Aorta (tissue), 5 donors: ENCODE data around the gene MAGEA6. TPM values are rescaled to one million over a fixed set of nuclear protein-coding genes. Genes with fewer than 3 reads are reported as not detected.
"Not testable (repeated sequence)": the region's sequence is repeated elsewhere in the genome, so short reads cannot be mapped to it uniquely, and the experiment has no call there.

Source experiments
- ATAC-seq: fragments of 200-7000 bp; cut with Tn5 transposase; one replicate; pipeline ENCODE4 v1.9.1; 2022; ENCODE audit warnings: moderate library complexity; ENCODE audit not compliant: low FRiP score
- DNase-seq, 2 donors: peaks; one replicate each; pipeline ENCODE4 v3.0.0-alpha.2; 2020
- H3K27ac ChIP-seq, 2 donors: one replicate each; pipeline ENCODE4 v1.5.1; 2013; ENCODE audit warnings: low read length in 2 of 2, mild to moderate bottlenecking in 2 of 2, moderate library complexity in 2 of 2, control low read depth in 1 of 2, inconsistent platforms in 1 of 2, low read depth in 1 of 2
- H3K27me3 ChIP-seq, 2 donors: one replicate each; pipeline ENCODE4 v1.6.1; 2013; ENCODE audit warnings: control low read depth in 1 of 2, low read length in 1 of 2, mild to moderate bottlenecking in 1 of 2, moderate library complexity in 1 of 2; ENCODE audit not compliant: insufficient read depth in 2 of 2, control insufficient read depth in 1 of 2
- H3K36me3 ChIP-seq, 2 donors: one replicate each; pipeline ENCODE4 v1.6.1; 2013; ENCODE audit warnings: control low read depth in 1 of 2, low read length in 1 of 2, mild to moderate bottlenecking in 1 of 2; ENCODE audit not compliant: insufficient read depth in 2 of 2, control insufficient read depth in 1 of 2
- H3K4me1 ChIP-seq, 2 donors: one replicate each; pipeline ENCODE4 v1.6.1; 2013; ENCODE audit warnings: low read length in 2 of 2, control low read depth in 1 of 2, mild to moderate bottlenecking in 1 of 2, moderate library complexity in 1 of 2; ENCODE audit not compliant: insufficient read depth in 2 of 2, control insufficient read depth in 1 of 2
- H3K4me3 ChIP-seq, 2 donors: one replicate each; pipeline ENCODE4 v1.5.1; 2013; ENCODE audit warnings: low read length in 2 of 2, control low read depth in 1 of 2, mild to moderate bottlenecking in 1 of 2
- H3K9me3 ChIP-seq: one replicate; pipeline ENCODE4 v1.6.1; 2013; ENCODE audit warnings: mild to moderate bottlenecking, low read length; ENCODE audit not compliant: control insufficient read depth
- WGBS, 2 donors: extraction: QIAGEN DNeasy Blood & Tissue Kit; methylation state at CpG; one replicate each; pipeline ENCODE4 v1.1.7; 2013; 5-methylcytosine and 5-hydroxymethylcytosine counted together
- intact Hi-C, 2 donors: fragments of 100-400 bp; cut with DNase I; formaldehyde crosslinking; loops; one replicate each; pipeline versions ENCODE4 v1.14.2 to v1.15.0; 2022
- polyA plus RNA-seq, 2 donors: library from polyadenylated mRNA; stranded (reverse); fragments of 200-250 nt; gene quantifications; one replicate each; pipeline ENCODE4 v1.2.3, GENCODE V29; 2013
- total RNA-seq, 2 donors: library from RNA; stranded (reverse); fragmentation: NEBNext Ultra II Directional; extraction: Animal tissue kit (Norgen Biotek cat#: 25700); gene quantifications; one replicate each; pipeline ENCODE4 v1.2.1, GENCODE V29; 2021
- donor health status: healthy with polysubstance abuse.
- donor health status: Bipolar disorder and iron deficiency.
- donor health status: DM: no; HTN: no; CAD: no.
- donor health status: DM: no; HTN: no; CAD: no.
- donor health status: DM: yes; HTN: yes; CAD: no.

Gene MAGEA6
- total and polyA plus RNA-seq, 4 donors: not detected

DNA sequence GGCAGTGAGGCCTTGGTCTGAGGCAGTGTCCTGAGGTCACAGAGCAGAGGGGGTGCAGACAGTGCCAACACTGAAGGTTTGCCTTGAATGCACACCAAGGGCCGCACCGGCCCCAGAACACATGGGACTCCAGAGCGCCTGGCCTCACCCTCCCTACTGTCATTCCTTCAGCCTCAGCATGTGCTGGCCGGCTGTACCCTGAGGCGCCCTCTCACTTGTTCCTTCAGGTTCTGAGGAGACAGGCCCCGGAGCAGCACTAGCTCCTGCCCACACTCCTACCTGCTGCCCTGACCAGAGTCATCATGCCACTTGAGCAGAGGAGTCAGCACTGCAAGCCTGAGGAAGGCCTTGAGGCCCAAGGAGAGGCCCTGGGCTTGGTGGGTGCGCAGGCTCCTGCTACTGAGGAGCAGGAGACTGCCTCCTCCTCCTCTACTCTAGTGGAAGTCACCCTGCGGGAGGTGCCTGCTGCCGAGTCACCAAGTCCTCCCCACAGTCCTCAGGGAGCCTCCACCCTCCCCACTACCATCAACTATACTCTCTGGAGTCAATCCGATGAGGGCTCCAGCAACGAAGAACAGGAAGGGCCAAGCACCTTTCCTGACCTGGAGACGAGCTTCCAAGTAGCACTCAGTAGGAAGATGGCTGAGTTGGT, 33.5 kb downstream of the MAGEA6 start:
- DNase-seq (peak in 1 of 2 donors; percentile 53), ATAC-seq (no peak)
- WGBS, 2 donors: 81 to 91% methylated on average over 9 to 12 of the region's 12 CpGs

DNA sequence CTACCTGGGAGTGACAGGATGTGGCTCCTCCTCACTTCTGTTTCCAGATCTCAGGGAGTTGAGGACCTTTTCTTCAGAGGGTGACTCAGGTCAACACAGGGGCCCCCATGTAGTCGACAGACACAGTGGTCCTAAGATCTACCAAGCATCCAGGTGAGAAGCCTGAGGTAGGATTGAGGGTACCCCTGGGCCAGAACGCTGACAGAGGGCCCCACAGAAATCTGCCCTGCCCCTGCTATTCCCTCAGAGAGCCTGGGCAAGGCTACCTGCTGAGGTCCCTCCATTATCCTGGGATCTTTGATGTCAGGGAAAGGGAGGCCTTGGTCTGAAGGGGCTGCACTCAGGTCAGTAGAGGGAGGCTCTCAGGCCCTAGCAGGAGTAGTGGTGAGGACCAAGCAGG, 34.4 kb downstream of the MAGEA6 start:
- H3K9me3 ChIP-seq: no peaks in the 10 kb centered on the region
- H3K27ac ChIP-seq: no peak overlapping the region
- intact Hi-C loops: no loop called here
- no peaks in the 10 kb centered on the region for H3K36me3 ChIP-seq
- WGBS, 2 donors: 45 to 70% methylated on average over 2 of the region's 2 CpGs
- ATAC-seq (no peak), DNase-seq (no peak)
- no peak overlapping the region for H3K4me3 ChIP-seq
- H3K4me1 ChIP-seq: no peaks in the 10 kb centered on the region
- no peaks in the 10 kb centered on the region for H3K27me3 ChIP-seq

More for the DNA sequence above, 33.5 kb downstream of the MAGEA6 start:
- Histone ChIP-seq H3K36me3 (no peaks in the 10 kb centered on the region), H3K4me3 (no peak overlapping the region), H3K4me1 (no peaks in the 10 kb centered on the region), H3K27ac (no peak overlapping the region), H3K9me3 (no peaks in the 10 kb centered on the region), H3K27me3 (no peaks in the 10 kb centered on the region)
- intact Hi-C loops: no loop called here

DNA sequence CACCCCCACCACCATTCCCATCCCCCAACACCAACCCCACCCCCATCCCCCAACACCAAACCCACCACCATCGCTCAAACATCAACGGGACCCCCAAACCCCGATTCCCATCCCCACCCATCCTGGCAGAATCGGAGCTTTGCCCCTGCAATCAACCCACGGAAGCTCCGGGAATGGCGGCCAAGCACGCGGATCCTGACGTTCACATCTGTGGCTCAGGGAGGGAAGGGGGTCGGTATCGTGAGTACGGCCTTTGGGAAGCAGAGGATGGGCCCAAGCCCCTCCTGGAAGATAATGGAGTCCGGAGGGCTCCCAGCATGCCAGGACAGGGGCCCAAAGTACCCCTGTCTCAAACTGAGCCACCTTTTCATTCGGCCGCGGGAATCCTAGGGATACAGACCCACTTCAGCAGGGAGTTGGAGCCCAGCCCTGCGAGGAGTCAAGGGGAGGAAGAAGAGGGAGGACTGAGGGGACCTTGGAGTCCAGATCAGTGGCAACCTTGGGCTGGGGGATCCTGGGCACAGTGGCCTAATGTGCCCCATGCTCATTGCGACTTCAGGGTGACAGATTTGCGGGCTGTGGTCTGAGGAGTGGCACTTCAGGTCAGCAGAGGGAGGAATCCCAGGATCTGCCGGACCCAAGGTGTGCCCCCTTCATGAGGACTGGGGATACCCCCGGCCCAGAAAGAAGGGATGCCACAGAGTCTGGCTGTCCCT, 35.2 kb downstream of the MAGEA6 start:
- intact Hi-C loops, H3K4me1 ChIP-seq, H3K36me3 ChIP-seq, H3K9me3 ChIP-seq, H3K27ac ChIP-seq, ATAC-seq, H3K27me3 ChIP-seq, H3K4me3 ChIP-seq: not testable (repeated sequence)
- DNase-seq: peak in 1 of 2 donors; percentile 52
- 90 to 95% methylated on average over 22 of the region's 22 CpGs for WGBS, 2 donors

DNA sequence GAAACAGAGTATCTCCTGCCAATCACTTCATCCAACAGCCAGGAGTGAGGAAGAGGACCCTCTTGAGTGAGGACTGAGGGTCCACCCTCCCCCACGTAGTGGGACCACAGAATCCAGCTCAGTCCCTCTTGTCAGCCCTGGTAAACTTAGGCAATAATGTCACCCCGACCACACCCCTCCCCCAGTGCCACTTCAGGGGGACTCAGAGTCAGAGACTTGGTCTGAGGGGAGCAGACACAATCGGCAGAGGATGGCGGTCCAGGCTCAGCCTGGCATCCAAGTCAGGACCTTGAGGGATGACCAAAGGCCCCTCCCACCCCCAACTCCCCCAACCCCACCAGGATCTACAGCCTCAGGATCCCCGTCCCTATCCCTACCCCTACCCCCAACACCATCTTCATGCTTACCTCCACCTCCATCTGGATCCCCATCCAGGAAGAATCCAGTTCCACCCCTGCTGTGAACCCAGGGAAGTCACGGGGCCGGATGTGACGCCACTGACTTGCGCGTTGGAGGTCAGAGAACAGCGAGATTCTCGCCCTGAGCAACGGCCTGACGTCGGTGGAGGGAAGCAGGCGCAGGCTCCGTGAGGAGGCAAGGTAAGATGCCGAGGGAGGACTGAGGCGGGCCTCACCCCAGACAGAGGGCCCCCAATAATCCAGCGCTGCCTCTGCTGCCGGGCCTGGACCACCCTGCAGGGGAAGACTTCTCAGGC, 36.1 kb downstream of the MAGEA6 start, which contains the start of the genes CSAG1 and MAGEA12:
Gene CSAG1 (minus strand): TSS at position 461 of the 715 bp plus-strand sequence. CDS start 1,261 bp downstream, outside the sequence.
Gene MAGEA12 (plus strand): TSS at position 497 of the 715 bp plus-strand sequence. CDS start 2,405 bp downstream, outside the sequence.
- ATAC-seq (no peak), DNase-seq (peak in 1 of 2 donors; percentile 69)
- no peaks in the 10 kb centered on the region for H3K27me3 ChIP-seq
- intact Hi-C loops: no loop called here
- no peaks in the 10 kb centered on the region for H3K36me3 ChIP-seq
- H3K4me3 ChIP-seq: no peak within 1 kb of the TSS
- WGBS, 2 donors: 87 to 92% methylated on average over 16 to 20 of the region's 21 CpGs
- H3K9me3 ChIP-seq: no peaks in the 10 kb centered on the region
- no peaks in the 10 kb centered on the region for H3K4me1 ChIP-seq
- H3K27ac ChIP-seq: no peak within 1 kb of the TSS

DNA sequence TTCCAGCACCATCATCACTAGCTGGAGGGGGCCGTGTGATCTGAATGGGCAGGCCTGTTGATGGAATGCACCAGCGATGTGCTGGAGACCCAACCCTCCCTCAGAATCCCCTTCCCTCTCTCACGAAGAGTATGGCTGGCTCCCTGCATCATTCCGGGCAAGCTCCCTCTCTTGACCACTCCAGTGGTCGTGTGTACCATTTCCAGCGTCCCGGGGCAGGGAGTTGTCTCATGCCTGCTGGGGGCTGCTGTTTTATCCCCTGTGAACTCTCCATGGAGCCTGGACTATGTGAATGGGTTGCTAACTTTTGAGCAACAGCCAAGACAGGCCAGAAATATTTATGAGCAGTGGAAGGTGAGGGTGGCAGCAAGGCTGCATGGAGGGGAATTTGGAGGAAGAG, 44.1 kb downstream of the MAGEA6 start:
- Histone ChIP-seq H3K9me3 (no peaks in the 10 kb centered on the region), H3K27me3 (no peaks in the 10 kb centered on the region), H3K4me3 (no peak overlapping the region), H3K36me3 (no peaks in the 10 kb centered on the region), H3K4me1 (no peaks in the 10 kb centered on the region), H3K27ac (no peak overlapping the region)
- intact Hi-C loops: no loop called here
- no peak for ATAC-seq
- WGBS, 2 donors: 61 to 65% methylated on average over 7 of the region's 7 CpGs
- no peak for DNase-seq

Other genes starting within 250 kb of the MAGEA6 start
- under 1 TPM in 1 of 2 donors, not detected in 1; 0.06 TPM for gene GABRQ, start 131.8 kb downstream of the MAGEA6 start, total RNA-seq
- gene GABRQ, start 131.8 kb downstream of the MAGEA6 start, polyA plus RNA-seq: not detected
- not detected for gene MAGEA3, start 70.9 kb downstream of the MAGEA6 start, total RNA-seq
- gene MAGEA3, start 70.9 kb downstream of the MAGEA6 start, polyA plus RNA-seq: not detected
- gene CSAG2, start 60.4 kb downstream of the MAGEA6 start, total RNA-seq: not detected
- not detected for gene CSAG2, start 60.4 kb downstream of the MAGEA6 start, polyA plus RNA-seq
- not detected for gene MAGEA2B, start 55.1 kb downstream of the MAGEA6 start, total RNA-seq
- gene MAGEA2B, start 55.1 kb downstream of the MAGEA6 start, polyA plus RNA-seq: not detected
- gene CSAG1, start 36.0 kb downstream of the MAGEA6 start, total RNA-seq: not detected
- gene CSAG1, start 36.0 kb downstream of the MAGEA6 start, polyA plus RNA-seq: not detected
- gene MAGEA12, start 35.9 kb downstream of the MAGEA6 start, total RNA-seq: not detected
- not detected for gene MAGEA12, start 35.9 kb downstream of the MAGEA6 start, polyA plus RNA-seq
- gene MAGEA2, start 15.8 kb downstream of the MAGEA6 start, total RNA-seq: not detected
- gene MAGEA2, start 15.8 kb downstream of the MAGEA6 start, polyA plus RNA-seq: not detected
- not detected for gene CSAG3, start 10.5 kb downstream of the MAGEA6 start, total RNA-seq
- not detected for gene CSAG3, start 10.5 kb downstream of the MAGEA6 start, polyA plus RNA-seq
- 10 to 100 TPM; 22.1 to 22.8 TPM for gene CETN2, start 61.1 kb upstream of the MAGEA6 start, total RNA-seq
- 10 to 100 TPM; 38.7 to 38.9 TPM for gene CETN2, start 61.1 kb upstream of the MAGEA6 start, polyA plus RNA-seq
- 1 to 10 TPM; 8.1 to 9.4 TPM for gene NSDHL, start 61.4 kb upstream of the MAGEA6 start, total RNA-seq
- gene NSDHL, start 61.4 kb upstream of the MAGEA6 start, polyA plus RNA-seq: 10 to 100 TPM; 10.0 to 10.1 TPM
- 10 to 100 TPM in 1 of 2 donors, 1 to 10 TPM in 1; 8.0 to 13.5 TPM for gene ZNF185, start 128.4 kb upstream of the MAGEA6 start, total RNA-seq
- gene ZNF185, start 128.4 kb upstream of the MAGEA6 start, polyA plus RNA-seq: 1 to 10 TPM; 2.6 to 4.8 TPM
- not detected for gene PNMA5, start 224.4 kb upstream of the MAGEA6 start, total RNA-seq
- gene PNMA5, start 224.4 kb upstream of the MAGEA6 start, polyA plus RNA-seq: not detected